ENCODE measurements around the gene CCDC158. TPM values are rescaled to one million over a fixed set of nuclear protein-coding genes. Genes with fewer than 3 reads are reported as not detected.

Gene CCDC158
- total and polyA plus RNA-seq, 2 experiments from 2014 or later: 0.21 to 0.27 TPM

- peaks cover 13% of the 10 kb centered on the region for H3K9me3 Mint-ChIP-seq
- ATAC-seq: no peak
These were observed 34.2 kb downstream of the CCDC158 start for GRCh38 chr4:76386566-76387305.

GRCh38 chr4:76385974-76386373 is 35.0 kb downstream of the CCDC158 start:
- Histone ChIP-seq H3K27ac (ENCODE audit: low read depth) (no peak overlapping the region), H3K36me3 (ENCODE audit: insufficient read depth) (no peaks in the 10 kb centered on the region), H3K9me2 (ENCODE audit: insufficient read depth) (peaks cover 12% of the 10 kb centered on the region; the same call in 1 of the 2 replicates), H3K4me3 (no peak overlapping the region), H3K4me1 (ENCODE audit: insufficient read depth) (peaks cover 31% of the 10 kb centered on the region), H3K27me3 (ENCODE audit: insufficient read depth) (no peaks in the 10 kb centered on the region), H3F3A (replicated peaks; ENCODE audit: low read depth) (no peaks in the 10 kb centered on the region), H3K4me2 (no peak overlapping the region), H2AFZ (0 out of 2 replicates have a peak overlapping the region, but pooled peaks have one; percentile 12), H3K79me2 (replicated peaks; ENCODE audit: insufficient read depth) (no peaks in the 10 kb centered on the region), H4K20me1 (replicated peaks; ENCODE audit: insufficient read depth) (no peaks in the 10 kb centered on the region)
- Mint-ChIP-seq H3K4me3 (no peak overlapping the region), H3K4me1 (peaks cover 36% of the 10 kb centered on the region), H3K36me3 (ENCODE audit: low read depth) (peaks cover 10% of the 10 kb centered on the region), H3K27me3 (ENCODE audit: insufficient read depth, low read depth, poor library complexity) (peaks cover 7% of the 10 kb centered on the region), H3K27ac (no peak overlapping the region), H3K9me3 (peaks cover 15% of the 10 kb centered on the region)
- ATAC-seq: no peak
- no peak for DNase-seq (ENCODE audit: low spot score)
- no peak for TF ChIP-seq NANOG (IDR thresholded peaks at IDR 0.05; ENCODE audit: borderline replicate concordance)
- TF ChIP-seq ZNF462 (CRISPR knock-in tag; IDR thresholded peaks at IDR 0.05): no peak
- TF ChIP-seq EZH2 (IDR thresholded peaks at IDR 0.05; ENCODE audit: low read depth, unreplicated experiment): no peak
- TF ChIP-seq CREB1 (CRISPR knock-in tag; IDR thresholded peaks at IDR 0.05; ENCODE audit: low read depth): no peak
- TF ChIP-seq JUNB (IDR thresholded peaks at IDR 0.05; ENCODE audit: unreplicated experiment): no peak
- TF ChIP-seq POLR2AphosphoS5 (IDR thresholded peaks at IDR 0.05; ENCODE audit: low read depth): no peak
- TF ChIP-seq ZNF331 (CRISPR knock-in tag; IDR thresholded peaks at IDR 0.05; ENCODE audit: low read depth): no peak
- TF ChIP-seq ETS1 (IDR thresholded peaks at IDR 0.05): no peak
- no peak for TF ChIP-seq STAT1 (IDR thresholded peaks at IDR 0.05; ENCODE audit: unreplicated experiment)
- TF ChIP-seq REST (IDR thresholded peaks at IDR 0.05; ENCODE audit: unreplicated experiment): no peak

More at GRCh38 chr4:76386566-76387305, 34.2 kb downstream of the CCDC158 start:
- H3K36me3 Mint-ChIP-seq (ENCODE audit: low read depth): peaks cover 5% of the 10 kb centered on the region
- peaks cover 6% of the 10 kb centered on the region for H3K27me3 Mint-ChIP-seq (ENCODE audit: insufficient read depth, low read depth, poor library complexity)
- no peak for TF ChIP-seq EZH2phosphoT487 (IDR thresholded peaks at IDR 0.05; ENCODE audit: unreplicated experiment)
- Histone ChIP-seq H3K36me3 (ENCODE audit: insufficient read depth) (no peaks in the 10 kb centered on the region), H3K27me3 (ENCODE audit: insufficient read depth) (no peaks in the 10 kb centered on the region), H4K20me1 (replicated peaks; ENCODE audit: insufficient read depth) (no peaks in the 10 kb centered on the region), H3K4me2 (no peak overlapping the region), H3K9me2 (ENCODE audit: insufficient read depth) (peaks cover 12% of the 10 kb centered on the region; the same call in 1 of the 2 replicates), H3K27ac (ENCODE audit: low read depth) (no peak overlapping the region), H3F3A (replicated peaks; ENCODE audit: low read depth) (no peaks in the 10 kb centered on the region), H3K4me3 (no peak overlapping the region), H2AFZ (no peak overlapping the region), H3K79me2 (replicated peaks; ENCODE audit: insufficient read depth) (no peaks in the 10 kb centered on the region), H3K4me1 (ENCODE audit: insufficient read depth) (peaks cover 31% of the 10 kb centered on the region)
- no peak overlapping the region for H3K4me3 Mint-ChIP-seq
- no peak for DNase-seq (ENCODE audit: low spot score)
- H3K27ac Mint-ChIP-seq: no peak overlapping the region
- H3K4me1 Mint-ChIP-seq: peaks cover 31% of the 10 kb centered on the region
